HG02571 (cell line): ENCODE data around the gene USP2.
"Not testable (repeated sequence)": the region's sequence is repeated elsewhere in the genome, so short reads cannot be mapped to it uniquely, and the experiment has no call there.

Source experiments
- ATAC-seq: cut with Tn5 transposase; IDR thresholded peaks from one replicate; pipeline ENCODE4 v1.9.1; 2021; ENCODE audit warnings: mild to moderate bottlenecking, moderate library complexity; ENCODE audit not compliant: unreplicated experiment

Gene USP2

GRCh38 chr11:119414321-119414720 lies 32.8 kb upstream of the USP2 start:
- ATAC-seq, result no peak

GRCh38 chr11:119412072-119412471 lies 30.6 kb upstream of the USP2 start:
- no peak for ATAC-seq

- no peak for ATAC-seq
Observed at GRCh38 chr11:119410501-119410900, 29.0 kb upstream of the USP2 start.

- ATAC-seq, result no peak
Observed at GRCh38 chr11:119409731-119410130, 28.2 kb upstream of the USP2 start.

GRCh38 chr11:119406005-119406404 lies 24.5 kb upstream of the USP2 start:
- no peak for ATAC-seq

- ATAC-seq, result not testable (repeated sequence)
Observed at GRCh38 chr11:119405448-119405847, 24.0 kb upstream of the USP2 start.

- ATAC-seq, result no peak
Observed at GRCh38 chr11:119404872-119405271, 23.4 kb upstream of the USP2 start.

- no peak for ATAC-seq
Observed at GRCh38 chr11:119403021-119403420, 21.5 kb upstream of the USP2 start.

- no peak for ATAC-seq
Observed at GRCh38 chr11:119402470-119402869, 21.0 kb upstream of the USP2 start.

- ATAC-seq, result no peak
Observed at GRCh38 chr11:119400860-119401259, 19.4 kb upstream of the USP2 start.

- no peak for ATAC-seq
Observed at GRCh38 chr11:119397740-119398139, 16.2 kb upstream of the USP2 start.

GRCh38 chr11:119396835-119397234 lies 15.3 kb upstream of the USP2 start:
- ATAC-seq, result no peak

GRCh38 chr11:119391275-119391674 lies 9.8 kb upstream of the USP2 start:
- no peak for ATAC-seq

GRCh38 chr11:119389611-119390254 lies 8.2 kb upstream of the USP2 start:
- no peak for ATAC-seq

- ATAC-seq, result no peak
Observed at GRCh38 chr11:119388103-119388502, 6.6 kb upstream of the USP2 start.

- ATAC-seq, result no peak
Observed at GRCh38 chr11:119384332-119384731, 2.8 kb upstream of the USP2 start.

- ATAC-seq, result not testable (repeated sequence)
Observed at GRCh38 chr11:119382513-119382912, 1.0 kb upstream of the USP2 start.

GRCh38 chr11:119382101-119382500 lies 611 bp upstream of the USP2 start:
- ATAC-seq, result no peak

- ATAC-seq, result no peak
Observed at GRCh38 chr11:119380827-119381180, 686 bp downstream of the USP2 start.

- ATAC-seq, result no peak
Observed at GRCh38 chr11:119380160-119380826, 1.2 kb downstream of the USP2 start.

- ATAC-seq, result no peak
Observed at GRCh38 chr11:119378851-119379465, 2.5 kb downstream of the USP2 start.

GRCh38 chr11:119377961-119378667 lies 3.4 kb downstream of the USP2 start:
- ATAC-seq, result no peak
